PC-3 (cell line): Measurements from ENCODE around the gene SLC12A1. TPM values are rescaled to one million over a fixed set of nuclear protein-coding genes. Genes with fewer than 3 reads are reported as not detected.

Experiments
- ATAC-seq: fragments of 200-7000 bp; cut with Tn5 transposase; 2 replicates; pipeline ENCODE4 v1.9.1; 2020; ENCODE audit warnings: mild to moderate bottlenecking, moderate library complexity
- Bru-seq: library from RNA; stranded (reverse); fragments of 400-500 nt; gene quantifications from one replicate; lab custom pipeline; 2021; lab: Mats Ljungman, UMichigan
- BruChase-seq, 2 experiments: library from RNA; stranded (reverse); fragments of 400-500 nt; gene quantifications; one replicate each; lab custom pipeline; 2021; lab: Mats Ljungman, UMichigan
- BruUV-seq: library from RNA; stranded (reverse); fragments of 400-500 nt; replicated peaks from 2 replicates; lab custom pipeline; 2021; lab: Mats Ljungman, UMichigan
- CTCF ChIA-PET: fragments of 300-600 bp; sonication (Branson Sonifier 250); formaldehyde crosslinking; loops from one replicate; lab custom pipeline; 2022; ENCODE audit warnings: antibody characterized with exemption; lab: Charles Lee
- POLR2A ChIA-PET: fragments of 300-600 bp; sonication (Branson Sonifier 250); formaldehyde crosslinking; loops from one replicate; lab custom pipeline; 2022; ENCODE audit warnings: antibody characterized with exemption; ENCODE audit not compliant: unreplicated experiment; lab: Charles Lee
- DNase-seq: peaks from one replicate; pipeline ENCODE4 v3.0.0-alpha.2; 2015
- H2AFZ ChIP-seq: fragments of 300-600 bp; sonication (generic); 2 replicates; pipeline ENCODE4 v1.6.0; 2016; ENCODE audit warnings: antibody characterized with exemption, low read length
- H3F3A ChIP-seq: fragments of 300-600 bp; sonication (generic); one replicate; pipeline ENCODE4 v1.6.0; 2017; ENCODE audit warnings: antibody characterized with exemption, low read length, control low read depth, mild to moderate bottlenecking; ENCODE audit not compliant: unreplicated experiment
- H3K27ac ChIP-seq: fragments of 300-600 bp; sonication (generic); 2 replicates; pipeline ENCODE4 v1.5.1; 2016; ENCODE audit warnings: mild to moderate bottlenecking, low read length
- H3K27me3 ChIP-seq: fragments of 300-600 bp; sonication (generic); 2 replicates; pipeline ENCODE4 v1.6.1; 2016; ENCODE audit warnings: low read length, mixed read lengths
- H3K36me3 ChIP-seq: fragments of 300-600 bp; sonication (generic); 2 replicates; pipeline ENCODE4 v1.6.1; 2016; ENCODE audit warnings: low read depth, mixed run types, low read length, mixed read lengths
- H3K4me1 ChIP-seq: fragments of 300-600 bp; sonication (generic); 2 replicates; pipeline ENCODE4 v1.5.1; 2016; ENCODE audit warnings: low read length; ENCODE audit not compliant: insufficient read depth
- H3K4me2 ChIP-seq: fragments of 300-600 bp; sonication (generic); 2 replicates; pipeline ENCODE4 v1.6.0; 2016; ENCODE audit warnings: low read length
- H3K4me3 ChIP-seq: fragments of 300-600 bp; sonication (generic); 2 replicates; pipeline ENCODE4 v1.5.1; 2016; ENCODE audit warnings: mild to moderate bottlenecking, low read length, mixed read lengths
- H3K79me2 ChIP-seq: fragments of 300-600 bp; sonication (generic); 2 replicates; pipeline ENCODE4 v1.6.1; 2017; ENCODE audit warnings: low read length, mixed read lengths
- H3K9ac ChIP-seq: fragments of 300-600 bp; sonication (generic); 2 replicates; pipeline ENCODE4 v1.6.0; 2016; ENCODE audit warnings: mild to moderate bottlenecking, low read length
- H3K9me2 ChIP-seq: fragments of 300-600 bp; sonication (generic); replicated peaks from 2 replicates; pipeline ENCODE4 v1.6.1; 2016; ENCODE audit warnings: mixed run types, low read length, mixed read lengths
- H3K9me3 ChIP-seq: fragments of 300-600 bp; sonication (generic); 2 replicates; pipeline ENCODE4 v1.6.1; 2016; ENCODE audit warnings: low read length, mixed read lengths
- H4K20me1 ChIP-seq: fragments of 300-600 bp; sonication (generic); 2 replicates; pipeline ENCODE4 v1.6.1; 2016; ENCODE audit warnings: low read length, mixed read lengths
- EZH2 ChIP-seq: fragments of 300-600 bp; sonication (generic); IDR thresholded peaks from one replicate; pipeline ENCODE4 v1.6.1; 2017; ENCODE audit warnings: antibody characterized with exemption, mild to moderate bottlenecking, low read length; ENCODE audit not compliant: unreplicated experiment
- EZH2phosphoT487 ChIP-seq: fragments of 300-600 bp; sonication (generic); IDR thresholded peaks from 2 replicates; pipeline ENCODE4 v1.6.1; 2018; ENCODE audit warnings: mild to moderate bottlenecking, antibody characterized with exemption, low read length, borderline replicate concordance
- intact Hi-C: fragments of 100-400 bp; cut with micrococcal nuclease; formaldehyde crosslinking; loops from 2 replicates; pipeline ENCODE4 v1.9.0; 2023
- long read RNA-seq: library from polyadenylated mRNA; unstranded; transcript quantifications from one replicate; pipeline ENCODE4 v2.0.0, GENCODE V29; 2021; ENCODE audit not compliant: unreplicated experiment
- total RNA-seq: library from RNA; depleted of rRNA; stranded (reverse); fragments of >200 nt; gene quantifications from 2 replicates; pipeline ENCODE4 v1.2.3, GENCODE V29; 2014; rRNA removed
- TF ChIP-seq, protein P1 (sequence below): fragments of 300-600 bp; sonication (generic); conservative IDR thresholded peaks from 2 replicates; pipeline ENCODE4 v1.5.1; 2017; ENCODE audit warnings: antibody characterized with exemption, low read depth, mild to moderate bottlenecking, low read length

SLC12A1 gene
- total RNA-seq: not detected in 2 replicates
- not detected for Bru-seq, nascent RNA
- BruChase-seq, experiment 1, labeled RNA remaining after a 6-hour chase: not detected
- BruChase-seq, experiment 2, labeled RNA remaining after a 2-hour chase: not detected
- long read RNA-seq, partial matches to known transcripts: 0 of 2 reads
- long read RNA-seq, other reads (novel, unspliced or antisense): 2 of 2 reads

DNA sequence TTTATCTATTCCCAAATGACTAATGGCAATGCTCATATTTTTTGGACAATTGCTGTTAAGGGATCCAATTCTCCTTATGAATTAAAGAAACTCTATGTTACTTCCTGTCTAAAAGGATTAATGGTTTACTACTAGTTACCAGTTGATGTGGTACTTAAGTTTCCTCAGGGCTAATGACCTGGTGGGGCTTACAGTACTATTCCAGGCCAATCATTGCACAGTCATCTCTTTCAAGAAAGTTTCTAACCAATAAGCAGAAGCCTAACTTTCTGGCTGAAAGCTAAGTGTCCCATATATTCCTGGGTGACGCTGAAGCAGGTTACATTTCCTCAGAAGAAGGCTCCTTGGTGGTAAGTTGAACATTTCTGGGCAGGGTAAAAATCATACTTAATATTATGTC, at the start of gene SLC12A1:
SLC12A1 (plus strand) TSS at position 322 of the 400 bp plus-strand sequence. CDS start 1,418 bp downstream, outside the sequence.
- Histone ChIP-seq H3K27ac (no peak within 1 kb of the TSS), H3K4me2 (no peak within 1 kb of the TSS), H3K79me2 (no peaks in the 10 kb centered on the region), H3K27me3 (peaks cover 19% of the 10 kb centered on the region; the same call in 1 of the 2 replicates), H3F3A (no peaks in the 10 kb centered on the region), H3K9ac (no peak within 1 kb of the TSS), H4K20me1 (no peaks in the 10 kb centered on the region), H3K4me1 (no peaks in the 10 kb centered on the region), H2AFZ (no peak within 1 kb of the TSS), H3K4me3 (no peak within 1 kb of the TSS), H3K9me3 (no peaks in the 10 kb centered on the region), H3K9me2 (no peaks in the 10 kb centered on the region), H3K36me3 (no peaks in the 10 kb centered on the region)
- BruUV-seq: no TSS peak
- intact Hi-C loops: no loop called here
- ATAC-seq (no peak), DNase-seq (no peak)
- ChIA-PET POLR2A (interaction anchor here (0.6 kb wide), 1 partner anchor 8 kb away, joined by 4 read pairs; no protein-coding TSS in a partner anchor), CTCF (no interaction called here)
- TF ChIP-seq, protein P1, sequence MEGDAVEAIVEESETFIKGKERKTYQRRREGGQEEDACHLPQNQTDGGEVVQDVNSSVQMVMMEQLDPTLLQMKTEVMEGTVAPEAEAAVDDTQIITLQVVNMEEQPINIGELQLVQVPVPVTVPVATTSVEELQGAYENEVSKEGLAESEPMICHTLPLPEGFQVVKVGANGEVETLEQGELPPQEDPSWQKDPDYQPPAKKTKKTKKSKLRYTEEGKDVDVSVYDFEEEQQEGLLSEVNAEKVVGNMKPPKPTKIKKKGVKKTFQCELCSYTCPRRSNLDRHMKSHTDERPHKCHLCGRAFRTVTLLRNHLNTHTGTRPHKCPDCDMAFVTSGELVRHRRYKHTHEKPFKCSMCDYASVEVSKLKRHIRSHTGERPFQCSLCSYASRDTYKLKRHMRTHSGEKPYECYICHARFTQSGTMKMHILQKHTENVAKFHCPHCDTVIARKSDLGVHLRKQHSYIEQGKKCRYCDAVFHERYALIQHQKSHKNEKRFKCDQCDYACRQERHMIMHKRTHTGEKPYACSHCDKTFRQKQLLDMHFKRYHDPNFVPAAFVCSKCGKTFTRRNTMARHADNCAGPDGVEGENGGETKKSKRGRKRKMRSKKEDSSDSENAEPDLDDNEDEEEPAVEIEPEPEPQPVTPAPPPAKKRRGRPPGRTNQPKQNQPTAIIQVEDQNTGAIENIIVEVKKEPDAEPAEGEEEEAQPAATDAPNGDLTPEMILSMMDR: no peak
- no peak for TF ChIP-seq EZH2

DNA sequence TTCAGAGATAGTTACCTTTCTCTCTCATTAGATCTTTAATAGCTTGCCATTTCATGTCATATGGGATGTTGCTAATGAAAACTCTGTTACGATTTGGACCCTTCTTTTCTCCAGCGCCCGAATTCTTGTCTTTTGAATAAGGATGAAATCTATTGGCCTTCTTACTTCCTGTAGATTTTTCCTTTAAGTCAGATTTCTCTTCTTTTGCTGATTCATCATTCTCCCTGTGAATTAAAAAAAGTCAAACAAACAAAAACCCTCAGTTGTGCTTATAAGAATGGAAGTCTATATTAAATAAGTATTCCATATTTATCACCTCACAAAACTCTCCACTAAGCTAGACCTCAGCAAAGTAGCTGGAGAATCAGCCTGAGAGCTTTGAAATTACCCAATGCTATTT, 37.5 kb upstream of the SLC12A1 start:
- H3K27ac ChIP-seq: no peak overlapping the region
- no peaks in the 10 kb centered on the region for H3K36me3 ChIP-seq
- no peak overlapping the region for H3K9ac ChIP-seq
- intact Hi-C loops: no loop called here
- H3K79me2 ChIP-seq: peaks cover 16% of the 10 kb centered on the region
- no peaks in the 10 kb centered on the region for H3K4me1 ChIP-seq
- H3K4me2 ChIP-seq: no peak overlapping the region
- ATAC-seq: no peak
- H3K4me3 ChIP-seq: no peak overlapping the region
- no TSS peak for BruUV-seq
- TF ChIP-seq, protein P1: no peak
- TF ChIP-seq EZH2phosphoT487 (no peak), EZH2 (no peak)
- no peaks in the 10 kb centered on the region for H3K9me2 ChIP-seq
- DNase-seq: no peak
- no peaks in the 10 kb centered on the region for H3K27me3 ChIP-seq
- H3K9me3 ChIP-seq: no peaks in the 10 kb centered on the region
- H3F3A ChIP-seq: no peaks in the 10 kb centered on the region
- no peaks in the 10 kb centered on the region for H4K20me1 ChIP-seq
- CTCF ChIA-PET: no interaction called here
- H2AFZ ChIP-seq: no peak overlapping the region
- POLR2A ChIA-PET: no interaction called here

GRCh38 chr15:48170981-48171380, 35.1 kb upstream of the SLC12A1 start:
- no TSS peak for BruUV-seq

More at GRCh38 chr15:48170981-48171380, 35.1 kb upstream of the SLC12A1 start:
- Histone ChIP-seq H3K9me3 (no peaks in the 10 kb centered on the region), H3K4me1 (no peaks in the 10 kb centered on the region), H3K4me2 (no peak overlapping the region), H3K36me3 (no peaks in the 10 kb centered on the region), H3F3A (no peaks in the 10 kb centered on the region), H4K20me1 (no peaks in the 10 kb centered on the region), H3K27me3 (no peaks in the 10 kb centered on the region), H3K27ac (no peak overlapping the region), H3K9me2 (no peaks in the 10 kb centered on the region), H3K79me2 (peaks cover 27% of the 10 kb centered on the region), H3K9ac (no peak overlapping the region), H2AFZ (no peak overlapping the region), H3K4me3 (no peak overlapping the region)
- DNase-seq: no peak
- TF ChIP-seq, protein P1: no peak
- TF ChIP-seq EZH2 (no peak), EZH2phosphoT487 (no peak)
- no peak for ATAC-seq
- intact Hi-C loops: no loop called here
- CTCF ChIA-PET: no interaction called here
- POLR2A ChIA-PET: no interaction called here
